ENCODE results near the gene PHF10.

The PHF10 gene

GRCh38 chr6:169660751-169661390, 63.4 kb downstream of the PHF10 start:
- no peak for TF ChIP-seq CTCF (IDR thresholded peaks at IDR 0.05; ENCODE audit: insufficient read depth, low read depth, low read length, missing control alignments)
- no peak overlapping the region for H3K4me3 ChIP-seq (ENCODE audit: low read depth, low read length)
- DNase-seq (ENCODE audit: low read depth), result no peak

GRCh38 chr6:169659820-169660610, 64.3 kb downstream of the PHF10 start:
- no peak for DNase-seq (ENCODE audit: low read depth)
- no peak for TF ChIP-seq CTCF (IDR thresholded peaks at IDR 0.05; ENCODE audit: insufficient read depth, low read depth, low read length, missing control alignments)
- H3K4me3 ChIP-seq (ENCODE audit: low read depth, low read length), result no peak overlapping the region

- DNase-seq (ENCODE audit: low read depth), result no peak
- TF ChIP-seq CTCF (IDR thresholded peaks at IDR 0.05; ENCODE audit: insufficient read depth, low read depth, low read length, missing control alignments), result no peak
- H3K4me3 ChIP-seq (ENCODE audit: low read depth, low read length), result no peak overlapping the region
Observed at GRCh38 chr6:169657284-169657610, 67.1 kb downstream of the PHF10 start.

DNA sequence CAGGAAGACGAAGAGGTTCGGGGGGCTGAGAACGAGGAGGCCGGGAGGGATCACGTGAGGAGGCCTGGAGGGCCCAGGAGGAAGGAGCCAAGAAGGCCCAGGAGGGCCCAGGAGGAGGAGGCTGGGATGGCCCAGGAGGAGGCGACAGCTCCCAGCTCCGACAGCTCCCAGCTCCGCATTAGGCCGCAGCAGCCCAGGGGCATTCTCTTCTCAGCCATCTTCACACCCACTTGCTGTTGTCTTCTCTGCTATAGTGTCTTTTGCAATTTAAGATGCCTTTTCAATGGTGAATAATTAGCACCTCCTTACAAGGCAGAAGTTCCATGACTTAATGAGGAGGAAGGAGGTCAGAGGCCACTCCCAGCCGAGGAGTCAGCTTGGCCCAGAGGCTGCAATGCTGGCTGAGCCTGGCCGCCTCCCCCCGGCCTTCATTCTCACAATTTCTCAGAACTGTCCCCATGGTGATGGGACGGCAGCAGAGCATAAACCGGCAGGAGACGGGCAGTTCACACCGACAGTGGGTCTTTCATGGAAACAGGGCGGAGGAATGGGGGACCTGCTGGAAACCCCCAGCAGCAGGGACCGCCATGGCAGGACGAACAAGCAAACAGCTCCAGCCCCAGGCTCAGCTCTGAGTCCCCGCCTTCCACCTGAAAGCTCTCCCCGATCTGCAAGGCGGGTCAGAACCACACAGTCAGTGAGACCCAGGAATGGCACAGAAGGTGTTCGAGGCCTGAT, 67.6 kb downstream of the PHF10 start:
- H3K4me3 ChIP-seq (ENCODE audit: low read depth, low read length), result no peak overlapping the region
- DNase-seq (ENCODE audit: low read depth), result no peak
- no peak for TF ChIP-seq CTCF (IDR thresholded peaks at IDR 0.05; ENCODE audit: insufficient read depth, low read depth, low read length, missing control alignments)

GRCh38 chr6:169654598-169655391, 69.5 kb downstream of the PHF10 start:
- DNase-seq (ENCODE audit: low read depth), result peak; percentile 70
- peak overlapping the region; percentile 46 for H3K4me3 ChIP-seq (ENCODE audit: low read depth, low read length)
- TF ChIP-seq CTCF (IDR thresholded peaks at IDR 0.05; ENCODE audit: insufficient read depth, low read depth, low read length, missing control alignments), result no peak
